Measurements from ENCODE around the gene OR2T2. TPM values are rescaled to one million over a fixed set of nuclear protein-coding genes. Genes with fewer than 3 reads are reported as not detected.

The OR2T2 gene
- total and polyA plus RNA-seq, 2 experiments from 2014 or later, result not detected

GRCh38 chr1:248404024-248404423 lies 41.4 kb upstream of the OR2T2 start (continued):
- TF ChIP-seq, protein P1, sequence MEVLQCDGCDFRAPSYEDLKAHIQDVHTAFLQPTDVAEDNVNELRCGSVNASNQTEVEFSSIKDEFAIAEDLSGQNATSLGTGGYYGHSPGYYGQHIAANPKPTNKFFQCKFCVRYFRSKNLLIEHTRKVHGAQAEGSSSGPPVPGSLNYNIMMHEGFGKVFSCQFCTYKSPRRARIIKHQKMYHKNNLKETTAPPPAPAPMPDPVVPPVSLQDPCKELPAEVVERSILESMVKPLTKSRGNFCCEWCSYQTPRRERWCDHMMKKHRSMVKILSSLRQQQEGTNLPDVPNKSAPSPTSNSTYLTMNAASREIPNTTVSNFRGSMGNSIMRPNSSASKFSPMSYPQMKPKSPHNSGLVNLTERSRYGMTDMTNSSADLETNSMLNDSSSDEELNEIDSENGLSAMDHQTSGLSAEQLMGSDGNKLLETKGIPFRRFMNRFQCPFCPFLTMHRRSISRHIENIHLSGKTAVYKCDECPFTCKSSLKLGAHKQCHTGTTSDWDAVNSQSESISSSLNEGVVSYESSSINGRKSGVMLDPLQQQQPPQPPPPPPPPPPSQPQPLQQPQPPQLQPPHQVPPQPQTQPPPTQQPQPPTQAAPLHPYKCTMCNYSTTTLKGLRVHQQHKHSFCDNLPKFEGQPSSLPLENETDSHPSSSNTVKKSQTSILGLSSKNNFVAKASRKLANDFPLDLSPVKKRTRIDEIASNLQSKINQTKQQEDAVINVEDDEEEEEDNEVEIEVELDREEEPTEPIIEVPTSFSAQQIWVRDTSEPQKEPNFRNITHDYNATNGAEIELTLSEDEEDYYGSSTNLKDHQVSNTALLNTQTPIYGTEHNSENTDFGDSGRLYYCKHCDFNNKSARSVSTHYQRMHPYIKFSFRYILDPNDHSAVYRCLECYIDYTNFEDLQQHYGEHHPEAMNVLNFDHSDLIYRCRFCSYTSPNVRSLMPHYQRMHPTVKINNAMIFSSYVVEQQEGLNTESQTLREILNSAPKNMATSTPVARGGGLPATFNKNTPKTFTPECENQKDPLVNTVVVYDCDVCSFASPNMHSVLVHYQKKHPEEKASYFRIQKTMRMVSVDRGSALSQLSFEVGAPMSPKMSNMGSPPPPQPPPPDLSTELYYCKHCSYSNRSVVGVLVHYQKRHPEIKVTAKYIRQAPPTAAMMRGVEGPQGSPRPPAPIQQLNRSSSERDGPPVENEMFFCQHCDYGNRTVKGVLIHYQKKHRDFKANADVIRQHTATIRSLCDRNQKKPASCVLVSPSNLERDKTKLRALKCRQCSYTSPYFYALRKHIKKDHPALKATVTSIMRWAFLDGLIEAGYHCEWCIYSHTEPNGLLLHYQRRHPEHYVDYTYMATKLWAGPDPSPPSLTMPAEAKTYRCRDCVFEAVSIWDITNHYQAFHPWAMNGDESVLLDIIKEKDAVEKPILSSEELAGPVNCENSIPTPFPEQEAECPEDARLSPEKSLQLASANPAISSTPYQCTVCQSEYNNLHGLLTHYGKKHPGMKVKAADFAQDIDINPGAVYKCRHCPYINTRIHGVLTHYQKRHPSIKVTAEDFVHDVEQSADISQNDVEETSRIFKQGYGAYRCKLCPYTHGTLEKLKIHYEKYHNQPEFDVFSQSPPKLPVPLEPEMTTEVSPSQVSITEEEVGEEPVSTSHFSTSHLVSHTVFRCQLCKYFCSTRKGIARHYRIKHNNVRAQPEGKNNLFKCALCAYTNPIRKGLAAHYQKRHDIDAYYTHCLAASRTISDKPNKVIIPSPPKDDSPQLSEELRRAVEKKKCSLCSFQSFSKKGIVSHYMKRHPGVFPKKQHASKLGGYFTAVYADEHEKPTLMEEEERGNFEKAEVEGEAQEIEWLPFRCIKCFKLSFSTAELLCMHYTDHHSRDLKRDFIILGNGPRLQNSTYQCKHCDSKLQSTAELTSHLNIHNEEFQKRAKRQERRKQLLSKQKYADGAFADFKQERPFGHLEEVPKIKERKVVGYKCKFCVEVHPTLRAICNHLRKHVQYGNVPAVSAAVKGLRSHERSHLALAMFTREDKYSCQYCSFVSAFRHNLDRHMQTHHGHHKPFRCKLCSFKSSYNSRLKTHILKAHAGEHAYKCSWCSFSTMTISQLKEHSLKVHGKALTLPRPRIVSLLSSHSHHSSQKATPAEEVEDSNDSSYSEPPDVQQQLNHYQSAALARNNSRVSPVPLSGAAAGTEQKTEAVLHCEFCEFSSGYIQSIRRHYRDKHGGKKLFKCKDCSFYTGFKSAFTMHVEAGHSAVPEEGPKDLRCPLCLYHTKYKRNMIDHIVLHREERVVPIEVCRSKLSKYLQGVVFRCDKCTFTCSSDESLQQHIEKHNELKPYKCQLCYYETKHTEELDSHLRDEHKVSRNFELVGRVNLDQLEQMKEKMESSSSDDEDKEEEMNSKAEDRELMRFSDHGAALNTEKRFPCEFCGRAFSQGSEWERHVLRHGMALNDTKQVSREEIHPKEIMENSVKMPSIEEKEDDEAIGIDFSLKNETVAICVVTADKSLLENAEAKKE (CRISPR knock-in tag; IDR thresholded peaks at IDR 0.05), result no peak
- no peak for TF ChIP-seq EZH2phosphoT487 (IDR thresholded peaks at IDR 0.05; ENCODE audit: unreplicated experiment)

GRCh38 chr1:248406721-248407692 lies 38.4 kb upstream of the OR2T2 start:
- no peak overlapping the region for H3K27ac ChIP-seq (ENCODE audit: low read depth)
- no peaks in the 10 kb centered on the region for H3F3A ChIP-seq (replicated peaks; ENCODE audit: low read depth)
- Mint-ChIP-seq H3K36me3 (ENCODE audit: low read depth) (peaks cover 37% of the 10 kb centered on the region), H3K27me3 (ENCODE audit: insufficient read depth, low read depth, poor library complexity) (peaks cover 5% of the 10 kb centered on the region), H3K9me3 (peaks cover 87% of the 10 kb centered on the region), H3K4me1 (no peaks in the 10 kb centered on the region), H3K27ac (no peak overlapping the region), H3K4me3 (no peak overlapping the region)
- no peaks in the 10 kb centered on the region for H4K20me1 ChIP-seq (replicated peaks; ENCODE audit: insufficient read depth)
- peaks cover 15% of the 10 kb centered on the region for H3K36me3 ChIP-seq (ENCODE audit: insufficient read depth)
- DNase-seq (ENCODE audit: low spot score), result no peak
- H3K9me2 ChIP-seq (ENCODE audit: insufficient read depth), result no peaks in the 10 kb centered on the region
- no peaks in the 10 kb centered on the region for H3K79me2 ChIP-seq (replicated peaks; ENCODE audit: insufficient read depth)
- H3K4me3 ChIP-seq, result no peak overlapping the region
- TF ChIP-seq ZNF114 (CRISPR knock-in tag; IDR thresholded peaks at IDR 0.05) (no peak), CREB1 (CRISPR knock-in tag; IDR thresholded peaks at IDR 0.05; ENCODE audit: low read depth) (no peak), ZNF331 (CRISPR knock-in tag; IDR thresholded peaks at IDR 0.05; ENCODE audit: low read depth) (no peak), POLR2AphosphoS5 (IDR thresholded peaks at IDR 0.05; ENCODE audit: low read depth) (no peak), EZH2 (IDR thresholded peaks at IDR 0.05; ENCODE audit: low read depth, unreplicated experiment) (no peak)
- H3K4me1 ChIP-seq (ENCODE audit: insufficient read depth), result no peaks in the 10 kb centered on the region
- no peaks in the 10 kb centered on the region for H3K27me3 ChIP-seq (ENCODE audit: insufficient read depth)
- ATAC-seq, result no peak
- no peak overlapping the region for H2AFZ ChIP-seq
- H3K4me2 ChIP-seq, result no peak overlapping the region
